HG03342 (cell line): ENCODE results near the gene PRICKLE4.

Experiments used
- ATAC-seq: cut with Tn5 transposase; IDR thresholded peaks from one replicate; pipeline ENCODE4 v1.9.1; 2021; ENCODE audit warnings: mild to moderate bottlenecking, moderate library complexity; ENCODE audit not compliant: unreplicated experiment

The PRICKLE4 gene

GRCh38 chr6:41832263-41832662 lies 51.7 kb downstream of the PRICKLE4 start:
- ATAC-seq, result no peak

- no peak for ATAC-seq
Measured at GRCh38 chr6:41836022-41836659, 55.6 kb downstream of the PRICKLE4 start.

GRCh38 chr6:41836660-41837052 lies 56.1 kb downstream of the PRICKLE4 start:
- no peak for ATAC-seq
